Prostate gland (tissue), 2 donors: Measurements from ENCODE around the gene LCE7A. TPM values are rescaled to one million over a fixed set of nuclear protein-coding genes. Genes with fewer than 3 reads are reported as not detected.

Source experiments
- DNase-seq: peaks from one replicate; pipeline ENCODE4 v3.0.0-alpha.2; 2019; ENCODE audit warnings: low spot score
- H3K27ac ChIP-seq, 2 donors: fragments of 200-600 bp; sonication (generic); 2 replicates each; pipeline ENCODE4 v1.5.1; 2017 to 2019
- H3K27me3 ChIP-seq: fragments of 200-600 bp; sonication (generic); replicated peaks from 2 replicates; pipeline ENCODE4 v1.5.1; 2019; ENCODE audit not compliant: insufficient read depth
- H3K36me3 ChIP-seq, 2 donors: fragments of 200-600 bp; sonication (generic); 1 replicate in 1 of 2; 2 replicates in 1 of 2; pipeline versions ENCODE4 v1.5.1 to v1.8.1; 2017 to 2019
- H3K4me1 ChIP-seq: fragments of 200-600 bp; sonication (generic); replicated peaks from 2 replicates; pipeline ENCODE4 v1.5.1; 2019
- H3K4me3 ChIP-seq, 2 donors: fragments of 200-600 bp; sonication (generic); 2 replicates each; pipeline ENCODE4 v1.5.1; 2017 to 2019
- H3K9me3 ChIP-seq: fragments of 200-600 bp; sonication (generic); 2 replicates; pipeline ENCODE4 v1.5.1; 2017
- POLR2A ChIP-seq: fragments of 450-650 bp; IDR thresholded peaks from one replicate; pipeline ENCODE4 v1.6.1; 2016; ENCODE audit warnings: antibody characterized with exemption, mild to moderate bottlenecking
- POLR2AphosphoS5 ChIP-seq: sonication (generic); formaldehyde crosslinking; IDR thresholded peaks from one replicate; pipeline ENCODE4 v1.6.1; 2017; ENCODE audit warnings: antibody characterized with exemption
- WGBS: methylation state at CpG from one replicate; pipeline ENCODE4 v1.1.5; 2018; 5-methylcytosine and 5-hydroxymethylcytosine counted together
- intact Hi-C: fragments of 100-400 bp; cut with DNase I; formaldehyde crosslinking; loops from one replicate; pipeline ENCODE4 v1.14.2; 2022
- total RNA-seq, 2 donors: library from RNA; depleted of rRNA; stranded (reverse); fragments of >200 nt; gene quantifications; one replicate each; pipeline ENCODE4 v1.1.0, GENCODE V29; 2016
- TF ChIP-seq, protein P1 (sequence below), 4 experiments: fragments of 200-600 bp in 2 of 4; fragments of 450-650 bp in 2 of 4; sonication (generic) in 2 of 4; IDR thresholded peaks; 1 replicate in 3 of 4; 2 replicates in 1 of 4; pipeline ENCODE4 v1.5.1; 2016 to 2019; ENCODE audit warnings: antibody characterized with exemption in 4 of 4, mild to moderate bottlenecking in 2 of 4, moderate library complexity in 2 of 4

LCE7A gene
- total RNA-seq, 2 donors from 2014 or later = not detected

DNA sequence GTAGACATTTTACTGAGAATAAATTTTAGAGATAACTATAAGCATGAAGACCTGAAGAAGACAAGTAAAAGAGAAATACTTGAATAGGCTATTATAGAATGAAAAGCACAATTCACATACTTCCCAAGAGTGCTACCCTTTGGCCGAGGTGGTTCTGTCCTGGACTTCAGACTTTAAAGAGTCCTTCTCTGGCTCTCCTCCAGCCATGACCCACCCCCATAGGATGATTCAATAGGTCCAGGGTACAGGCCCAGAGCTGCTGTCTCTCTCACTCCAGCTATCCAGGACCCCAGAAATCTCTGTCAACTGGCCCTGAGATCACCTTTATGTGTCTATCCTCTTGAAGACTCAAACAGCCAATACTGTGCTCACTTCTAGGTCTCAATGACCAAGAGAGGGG lies 17.0 kb downstream of the LCE7A start:
- WGBS = 95% methylated on average over 1 of the region's 1 CpG
- Histone ChIP-seq H3K9me3 (no peaks in the 10 kb centered on the region), H3K36me3 (no peaks in the 10 kb centered on the region), H3K27me3 (no peaks in the 10 kb centered on the region), H3K4me1 (no peaks in the 10 kb centered on the region), H3K27ac (no peak overlapping the region), H3K4me3 (no peak overlapping the region)
- intact Hi-C loops = no loop called here
- TF ChIP-seq, protein P1, sequence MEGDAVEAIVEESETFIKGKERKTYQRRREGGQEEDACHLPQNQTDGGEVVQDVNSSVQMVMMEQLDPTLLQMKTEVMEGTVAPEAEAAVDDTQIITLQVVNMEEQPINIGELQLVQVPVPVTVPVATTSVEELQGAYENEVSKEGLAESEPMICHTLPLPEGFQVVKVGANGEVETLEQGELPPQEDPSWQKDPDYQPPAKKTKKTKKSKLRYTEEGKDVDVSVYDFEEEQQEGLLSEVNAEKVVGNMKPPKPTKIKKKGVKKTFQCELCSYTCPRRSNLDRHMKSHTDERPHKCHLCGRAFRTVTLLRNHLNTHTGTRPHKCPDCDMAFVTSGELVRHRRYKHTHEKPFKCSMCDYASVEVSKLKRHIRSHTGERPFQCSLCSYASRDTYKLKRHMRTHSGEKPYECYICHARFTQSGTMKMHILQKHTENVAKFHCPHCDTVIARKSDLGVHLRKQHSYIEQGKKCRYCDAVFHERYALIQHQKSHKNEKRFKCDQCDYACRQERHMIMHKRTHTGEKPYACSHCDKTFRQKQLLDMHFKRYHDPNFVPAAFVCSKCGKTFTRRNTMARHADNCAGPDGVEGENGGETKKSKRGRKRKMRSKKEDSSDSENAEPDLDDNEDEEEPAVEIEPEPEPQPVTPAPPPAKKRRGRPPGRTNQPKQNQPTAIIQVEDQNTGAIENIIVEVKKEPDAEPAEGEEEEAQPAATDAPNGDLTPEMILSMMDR (IDR thresholded peaks at IDR 0.05) = no peak
- TF ChIP-seq POLR2AphosphoS5 (no peak), POLR2A (no peak)
- DNase-seq = no peak

GRCh38 chr1:152878042-152878441 lies 18.2 kb downstream of the LCE7A start, which contains the start of gene SMCP:
Gene SMCP, plus strand, starts transcription at chr1:152878322. Its CDS starts 6,101 bp downstream, at chr1:152884423.
- no peak for TF ChIP-seq POLR2AphosphoS5
- TF ChIP-seq, protein P1 (IDR thresholded peaks at IDR 0.05) = no peak
- no peak for TF ChIP-seq POLR2A
- Histone ChIP-seq H3K4me3 (no peak within 1 kb of the TSS), H3K27me3 (no peaks in the 10 kb centered on the region), H3K36me3 (no peaks in the 10 kb centered on the region), H3K27ac (no peak within 1 kb of the TSS), H3K9me3 (no peaks in the 10 kb centered on the region), H3K4me1 (no peaks in the 10 kb centered on the region)
- WGBS = 9% methylated on average over 1 of the region's 1 CpG
- intact Hi-C loops = no loop called here
- no peak for DNase-seq

- H3K27me3 ChIP-seq = no peaks in the 10 kb centered on the region
- no peak overlapping the region for H3K27ac ChIP-seq
- intact Hi-C loops = no loop called here
- no peaks in the 10 kb centered on the region for H3K36me3 ChIP-seq
- no peak for TF ChIP-seq POLR2AphosphoS5
- TF ChIP-seq, protein P1 (IDR thresholded peaks at IDR 0.05) = no peak
- DNase-seq = no peak
- H3K4me3 ChIP-seq = no peak overlapping the region
- H3K9me3 ChIP-seq = no peaks in the 10 kb centered on the region
- H3K4me1 ChIP-seq = no peaks in the 10 kb centered on the region
Measured at GRCh38 chr1:152879559-152880198, 19.9 kb downstream of the LCE7A start.

- H3K27ac ChIP-seq = no peak overlapping the region
- no peak for TF ChIP-seq POLR2AphosphoS5
- TF ChIP-seq, protein P1 (IDR thresholded peaks at IDR 0.05) = no peak
- no peak for TF ChIP-seq POLR2A
- 80% methylated on average over 4 of the region's 4 CpGs for WGBS
- no peak overlapping the region for H3K4me3 ChIP-seq
- H3K36me3 ChIP-seq = no peaks in the 10 kb centered on the region
- no peak for DNase-seq
- H3K9me3 ChIP-seq = no peaks in the 10 kb centered on the region
- no peaks in the 10 kb centered on the region for H3K4me1 ChIP-seq
- intact Hi-C loops = no loop called here
- no peaks in the 10 kb centered on the region for H3K27me3 ChIP-seq
Measured at GRCh38 chr1:152880316-152880715, 20.5 kb downstream of the LCE7A start.

- Histone ChIP-seq H3K27me3 (no peaks in the 10 kb centered on the region), H3K9me3 (no peaks in the 10 kb centered on the region), H3K4me3 (no peak overlapping the region), H3K27ac (no peak overlapping the region), H3K36me3 (no peaks in the 10 kb centered on the region), H3K4me1 (no peaks in the 10 kb centered on the region)
- no peak for DNase-seq
- intact Hi-C loops = no loop called here
- TF ChIP-seq POLR2A (no peak), POLR2AphosphoS5 (no peak)
- TF ChIP-seq, protein P1 (IDR thresholded peaks at IDR 0.05) = no peak
- WGBS = 93% methylated on average over 5 of the region's 5 CpGs
Measured at GRCh38 chr1:152880907-152881306, 21.1 kb downstream of the LCE7A start.
